ENCODE results near the gene ACTN2. TPM values are rescaled to one million over a fixed set of nuclear protein-coding genes. Genes with fewer than 3 reads are reported as not detected.

ACTN2 gene
- total RNA-seq, 1 donor from 2014 or later, result 0.52 TPM

GRCh38 chr1:236699366-236699765 lies 13.1 kb downstream of the ACTN2 start:
- Histone ChIP-seq H3K4me3 (no peak overlapping the region), H3K4me2 (no peak overlapping the region), H3K27me3 (no peaks in the 10 kb centered on the region), H3K9me3 (ENCODE audit: low read depth) (no peaks in the 10 kb centered on the region), H3K27ac (no peak overlapping the region), H2AFZ (replicated peaks) (no peak overlapping the region), H3K36me3 (no peaks in the 10 kb centered on the region), H3K9ac (no peak overlapping the region), H4K20me1 (ENCODE audit: low read depth) (no peaks in the 10 kb centered on the region), H3K4me1 (peaks cover 5% of the 10 kb centered on the region), H3K79me2 (ENCODE audit: low read depth) (no peaks in the 10 kb centered on the region), H3F3A (ENCODE audit: low read depth) (no peaks in the 10 kb centered on the region)
- Mint-ChIP-seq H3K4me1 (no peaks in the 10 kb centered on the region), H3K4me3 (no peak overlapping the region), H3K36me3 (no peaks in the 10 kb centered on the region), H3K9me3 (no peaks in the 10 kb centered on the region), H3K27ac (no peak overlapping the region), H3K27me3 (ENCODE audit: insufficient read depth, low read depth) (no peaks in the 10 kb centered on the region)
- DNase-seq (ENCODE audit: low spot score), result no peak
- TF ChIP-seq EZH2phosphoT487 (IDR thresholded peaks at IDR 0.05), result no peak
- TF ChIP-seq, protein P1, sequence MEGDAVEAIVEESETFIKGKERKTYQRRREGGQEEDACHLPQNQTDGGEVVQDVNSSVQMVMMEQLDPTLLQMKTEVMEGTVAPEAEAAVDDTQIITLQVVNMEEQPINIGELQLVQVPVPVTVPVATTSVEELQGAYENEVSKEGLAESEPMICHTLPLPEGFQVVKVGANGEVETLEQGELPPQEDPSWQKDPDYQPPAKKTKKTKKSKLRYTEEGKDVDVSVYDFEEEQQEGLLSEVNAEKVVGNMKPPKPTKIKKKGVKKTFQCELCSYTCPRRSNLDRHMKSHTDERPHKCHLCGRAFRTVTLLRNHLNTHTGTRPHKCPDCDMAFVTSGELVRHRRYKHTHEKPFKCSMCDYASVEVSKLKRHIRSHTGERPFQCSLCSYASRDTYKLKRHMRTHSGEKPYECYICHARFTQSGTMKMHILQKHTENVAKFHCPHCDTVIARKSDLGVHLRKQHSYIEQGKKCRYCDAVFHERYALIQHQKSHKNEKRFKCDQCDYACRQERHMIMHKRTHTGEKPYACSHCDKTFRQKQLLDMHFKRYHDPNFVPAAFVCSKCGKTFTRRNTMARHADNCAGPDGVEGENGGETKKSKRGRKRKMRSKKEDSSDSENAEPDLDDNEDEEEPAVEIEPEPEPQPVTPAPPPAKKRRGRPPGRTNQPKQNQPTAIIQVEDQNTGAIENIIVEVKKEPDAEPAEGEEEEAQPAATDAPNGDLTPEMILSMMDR (IDR thresholded peaks at IDR 0.05), result no peak
- no peak for TF ChIP-seq EZH2 (IDR thresholded peaks at IDR 0.05)

DNA sequence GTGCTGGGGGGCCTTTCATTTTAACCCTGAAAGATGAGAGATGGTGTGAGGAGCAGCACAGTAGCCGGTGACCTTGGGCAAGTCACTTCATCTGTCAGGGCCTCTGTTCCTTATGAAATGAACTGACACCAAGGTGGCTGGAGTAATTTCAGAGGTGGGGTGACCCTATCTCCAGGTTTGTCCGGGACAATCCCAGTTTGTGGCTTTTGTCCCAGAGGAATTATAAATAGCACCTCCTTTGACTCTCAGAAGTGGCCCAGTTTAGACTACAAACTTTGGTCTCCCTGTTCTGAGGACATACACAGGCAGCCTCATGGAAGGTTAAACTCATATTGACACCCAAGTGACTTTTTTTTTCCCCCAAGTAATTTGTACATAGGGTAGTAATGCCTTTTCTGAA lies 14.6 kb downstream of the ACTN2 start:
- Mint-ChIP-seq H3K27me3 (ENCODE audit: insufficient read depth, low read depth) (no peaks in the 10 kb centered on the region), H3K36me3 (no peaks in the 10 kb centered on the region), H3K27ac (no peak overlapping the region), H3K4me1 (no peaks in the 10 kb centered on the region), H3K9me3 (no peaks in the 10 kb centered on the region), H3K4me3 (no peak overlapping the region)
- H3K79me2 ChIP-seq (ENCODE audit: low read depth), result no peaks in the 10 kb centered on the region
- no peak overlapping the region for H2AFZ ChIP-seq (replicated peaks)
- no peak for TF ChIP-seq EZH2 (IDR thresholded peaks at IDR 0.05)
- no peak for TF ChIP-seq EZH2phosphoT487 (IDR thresholded peaks at IDR 0.05)
- TF ChIP-seq, protein P1 (IDR thresholded peaks at IDR 0.05), result no peak
- no peaks in the 10 kb centered on the region for H3K9me3 ChIP-seq (ENCODE audit: low read depth)
- H3K4me1 ChIP-seq, result peaks cover 5% of the 10 kb centered on the region
- H3K9ac ChIP-seq, result no peak overlapping the region
- H3K4me2 ChIP-seq, result no peak overlapping the region
- H3K36me3 ChIP-seq, result no peaks in the 10 kb centered on the region
- H4K20me1 ChIP-seq (ENCODE audit: low read depth), result no peaks in the 10 kb centered on the region
- no peaks in the 10 kb centered on the region for H3F3A ChIP-seq (ENCODE audit: low read depth)
- no peak for DNase-seq (ENCODE audit: low spot score)
- no peak overlapping the region for H3K27ac ChIP-seq
- H3K27me3 ChIP-seq, result no peaks in the 10 kb centered on the region
- no peak overlapping the region for H3K4me3 ChIP-seq

- no peak overlapping the region for H3K27ac ChIP-seq
- Mint-ChIP-seq H3K4me1 (no peaks in the 10 kb centered on the region), H3K4me3 (no peak overlapping the region), H3K27me3 (ENCODE audit: insufficient read depth, low read depth) (no peaks in the 10 kb centered on the region), H3K9me3 (no peaks in the 10 kb centered on the region), H3K36me3 (no peaks in the 10 kb centered on the region), H3K27ac (no peak overlapping the region)
- H3F3A ChIP-seq (ENCODE audit: low read depth), result no peaks in the 10 kb centered on the region
- no peak for TF ChIP-seq EZH2 (IDR thresholded peaks at IDR 0.05)
- TF ChIP-seq, protein P1 (IDR thresholded peaks at IDR 0.05), result no peak
- no peaks in the 10 kb centered on the region for H4K20me1 ChIP-seq (ENCODE audit: low read depth)
- no peaks in the 10 kb centered on the region for H3K36me3 ChIP-seq
- no peak overlapping the region for H3K4me2 ChIP-seq
- DNase-seq (ENCODE audit: low spot score), result no peak
- no peak overlapping the region for H2AFZ ChIP-seq (replicated peaks)
- no peaks in the 10 kb centered on the region for H3K9me3 ChIP-seq (ENCODE audit: low read depth)
- H3K9ac ChIP-seq, result no peak overlapping the region
- H3K4me3 ChIP-seq, result no peak overlapping the region
- H3K79me2 ChIP-seq (ENCODE audit: low read depth), result no peaks in the 10 kb centered on the region
- no peaks in the 10 kb centered on the region for H3K27me3 ChIP-seq
- H3K4me1 ChIP-seq, result peaks cover 5% of the 10 kb centered on the region
Observed at GRCh38 chr1:236701782-236702181, 15.5 kb downstream of the ACTN2 start.

Data from neural progenitor cell (in vitro differentiated cells).